ENCODE measurements around the gene EMP3.

DNA sequence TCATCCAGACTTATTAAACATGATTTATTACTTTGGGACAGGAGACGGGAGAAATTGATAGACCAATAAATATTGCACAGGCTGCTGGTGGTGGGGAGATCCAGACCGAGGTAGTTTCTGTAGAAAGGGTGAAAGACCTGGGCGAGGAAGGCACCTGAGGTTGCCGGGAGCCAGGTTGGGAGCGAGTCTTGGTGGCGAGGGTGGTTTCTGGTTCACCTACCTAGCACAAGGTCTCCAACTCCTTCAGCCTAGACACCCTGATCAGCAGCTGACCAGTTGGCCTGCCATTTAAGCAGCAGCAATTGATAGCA, 7.0 kb downstream of the EMP3 start:
- TF ChIP-seq, protein P1, sequence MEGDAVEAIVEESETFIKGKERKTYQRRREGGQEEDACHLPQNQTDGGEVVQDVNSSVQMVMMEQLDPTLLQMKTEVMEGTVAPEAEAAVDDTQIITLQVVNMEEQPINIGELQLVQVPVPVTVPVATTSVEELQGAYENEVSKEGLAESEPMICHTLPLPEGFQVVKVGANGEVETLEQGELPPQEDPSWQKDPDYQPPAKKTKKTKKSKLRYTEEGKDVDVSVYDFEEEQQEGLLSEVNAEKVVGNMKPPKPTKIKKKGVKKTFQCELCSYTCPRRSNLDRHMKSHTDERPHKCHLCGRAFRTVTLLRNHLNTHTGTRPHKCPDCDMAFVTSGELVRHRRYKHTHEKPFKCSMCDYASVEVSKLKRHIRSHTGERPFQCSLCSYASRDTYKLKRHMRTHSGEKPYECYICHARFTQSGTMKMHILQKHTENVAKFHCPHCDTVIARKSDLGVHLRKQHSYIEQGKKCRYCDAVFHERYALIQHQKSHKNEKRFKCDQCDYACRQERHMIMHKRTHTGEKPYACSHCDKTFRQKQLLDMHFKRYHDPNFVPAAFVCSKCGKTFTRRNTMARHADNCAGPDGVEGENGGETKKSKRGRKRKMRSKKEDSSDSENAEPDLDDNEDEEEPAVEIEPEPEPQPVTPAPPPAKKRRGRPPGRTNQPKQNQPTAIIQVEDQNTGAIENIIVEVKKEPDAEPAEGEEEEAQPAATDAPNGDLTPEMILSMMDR (IDR thresholded peaks at IDR 0.05): no peak
- TF ChIP-seq POLR2A (IDR thresholded peaks at IDR 0.05): no peak

Measured in thyroid gland (tissue), 4 donors.